Tibial nerve (tissue), 4 donors: ENCODE measurements around the gene RDH14. TPM values are rescaled to one million over a fixed set of nuclear protein-coding genes. Genes with fewer than 3 reads are reported as not detected.
A peak's percentile ranks its signal among the peaks of the same experiment; 100 is the strongest.

Source experiments
- DNase-seq, 2 donors: peaks; one replicate each; pipeline ENCODE4 v3.0.0-alpha.2; 2019; ENCODE audit warnings: low spot score in 2 of 2
- H3K27ac ChIP-seq, 4 donors: fragments of 200-600 bp; sonication (generic) in 3 of 4; one replicate each; pipeline ENCODE4 v1.5.1; 2017 to 2019; ENCODE audit warnings: mild to moderate bottlenecking in 1 of 4
- H3K27me3 ChIP-seq, 2 donors: fragments of 200-600 bp; sonication (generic) in 1 of 2; one replicate each; pipeline versions ENCODE4 v1.5.1 to v1.6.0; 2017 to 2019
- H3K36me3 ChIP-seq, 3 donors: fragments of 200-600 bp; sonication (generic); one replicate each; pipeline ENCODE4 v1.5.1; 2018 to 2019
- H3K4me1 ChIP-seq, 4 donors: fragments of 200-600 bp; sonication (generic) in 3 of 4; one replicate each; pipeline ENCODE4 v1.5.1; 2017 to 2019
- H3K4me3 ChIP-seq, 4 donors: fragments of 200-600 bp; sonication (generic) in 3 of 4; one replicate each; pipeline ENCODE4 v1.5.1; 2017 to 2019; ENCODE audit warnings: mild to moderate bottlenecking in 1 of 4, moderate library complexity in 1 of 4
- H3K9me3 ChIP-seq, 4 donors: fragments of 200-600 bp; sonication (generic) in 3 of 4; one replicate each; pipeline ENCODE4 v1.5.1; 2017 to 2019
- CTCF ChIP-seq, 5 experiments: fragments of 200-600 bp in 3 of 5; fragments of 450-650 bp in 2 of 5; sonication (generic) in 3 of 5; IDR thresholded peaks; one replicate each; pipeline ENCODE4 v1.5.1; 2016 to 2019; ENCODE audit warnings: antibody characterized with exemption in 5 of 5, mild to moderate bottlenecking in 3 of 5, moderate library complexity in 2 of 5
- EP300 ChIP-seq, 2 donors: sonication (generic); formaldehyde crosslinking; IDR thresholded peaks; one replicate each; pipeline ENCODE4 v1.6.1; 2017; ENCODE audit warnings: antibody characterized with exemption in 2 of 2, mild to moderate bottlenecking in 1 of 2
- POLR2A ChIP-seq, 2 donors: fragments of 450-650 bp; IDR thresholded peaks; one replicate each; pipeline ENCODE4 v1.6.1; 2017; ENCODE audit warnings: antibody characterized with exemption in 2 of 2, mild to moderate bottlenecking in 2 of 2, moderate library complexity in 2 of 2
- WGBS, 2 donors: methylation state at CpG; one replicate each; pipeline ENCODE4 v1.1.5; 2018; 5-methylcytosine and 5-hydroxymethylcytosine counted together
- total RNA-seq, 4 donors: library from RNA; depleted of rRNA; stranded (reverse); fragments of >200 nt; gene quantifications; one replicate each; pipeline ENCODE4 v1.1.0, GENCODE V29; 2016

Gene RDH14
- 10 to 100 TPM; 31.5 to 39.6 (median 36.6) TPM for total RNA-seq

- TF ChIP-seq CTCF (IDR thresholded peaks at IDR 0.05) (peak in 3 of 5 experiments; percentile 6 to 49 (median 32)), POLR2A (IDR thresholded peaks at IDR 0.05) (peak in 1 of 2 donors; percentile 66), EP300 (IDR thresholded peaks at IDR 0.05) (peak; percentile 28 to 91)
- peaks cover 0 to 40% (median 21%) of the 10 kb centered on the region in 4 donors for H3K4me1 ChIP-seq
- H3K27ac ChIP-seq: peak within 1 kb of the TSS; percentile 86 to 98 (median 97)
- peaks cover 0 to 19% (median 0%) of the 10 kb centered on the region in 3 donors for H3K36me3 ChIP-seq
- peak within 1 kb of the TSS; percentile 71 to 91 (median 74) for H3K4me3 ChIP-seq
- 0% methylated on average over 16 to 35 of the region's 81 CpGs for WGBS, 2 donors
- peak; percentile 85 to 93 for DNase-seq
- no peaks in the 10 kb centered on the region for H3K27me3 ChIP-seq
- H3K9me3 ChIP-seq: peaks cover 0 to 4% (median 0%) of the 10 kb centered on the region in 4 donors
Observed at GRCh38 chr2:18560031-18560796, at the start of gene RDH14. RDH14 (minus strand) TSS chr2:18560653; CDS start chr2:18560572, 81 bp downstream.

- WGBS, 2 donors: 48 to 50% methylated on average over 1 of the region's 1 CpG
- Histone ChIP-seq H3K9me3 (no peaks in the 10 kb centered on the region), H3K4me3 (no peak overlapping the region), H3K27me3 (no peaks in the 10 kb centered on the region), H3K27ac (no peak overlapping the region), H3K4me1 (peaks cover 0 to 7% (median 0%) of the 10 kb centered on the region in 4 donors), H3K36me3 (no peaks in the 10 kb centered on the region)
- TF ChIP-seq POLR2A (IDR thresholded peaks at IDR 0.05) (no peak), CTCF (IDR thresholded peaks at IDR 0.05) (no peak), EP300 (IDR thresholded peaks at IDR 0.05) (no peak)
- DNase-seq: no peak
Observed at GRCh38 chr2:18610090-18610489, 49.6 kb upstream of the RDH14 start.

- Histone ChIP-seq H3K4me1 (peaks cover 0 to 24% (median 0%) of the 10 kb centered on the region in 4 donors), H3K9me3 (no peaks in the 10 kb centered on the region), H3K27ac (no peak overlapping the region), H3K27me3 (no peaks in the 10 kb centered on the region), H3K4me3 (no peak overlapping the region), H3K36me3 (no peaks in the 10 kb centered on the region)
- TF ChIP-seq POLR2A (IDR thresholded peaks at IDR 0.05) (no peak), CTCF (IDR thresholded peaks at IDR 0.05) (no peak), EP300 (IDR thresholded peaks at IDR 0.05) (no peak)
- DNase-seq: no peak
Observed at GRCh38 chr2:18605115-18605514, 44.7 kb upstream of the RDH14 start.

- no peak overlapping the region for H3K4me3 ChIP-seq
- 48 to 55% methylated on average over 2 of the region's 2 CpGs for WGBS, 2 donors
Observed at GRCh38 chr2:18604531-18604885, 44.1 kb upstream of the RDH14 start.

More at GRCh38 chr2:18604531-18604885, 44.1 kb upstream of the RDH14 start:
- no peak for TF ChIP-seq POLR2A (IDR thresholded peaks at IDR 0.05)
- TF ChIP-seq EP300 (IDR thresholded peaks at IDR 0.05): no peak
- TF ChIP-seq CTCF (IDR thresholded peaks at IDR 0.05): no peak
- no peak for DNase-seq
- no peak overlapping the region for H3K27ac ChIP-seq
- H3K27me3 ChIP-seq: no peaks in the 10 kb centered on the region
- peaks cover 0 to 24% (median 0%) of the 10 kb centered on the region in 4 donors for H3K4me1 ChIP-seq
- no peaks in the 10 kb centered on the region for H3K36me3 ChIP-seq
- no peaks in the 10 kb centered on the region for H3K9me3 ChIP-seq
